Epithelial cell of proximal tubule (primary cell): ENCODE results near the gene FAM78B. TPM values are rescaled to one million over a fixed set of nuclear protein-coding genes. Genes with fewer than 3 reads are reported as not detected.

Experiments used
- DNase-seq: peaks from one replicate; pipeline ENCODE4 v3.0.0-alpha.2; 2011; ENCODE audit warnings: low read depth
- H3K4me3 ChIP-seq: 2 replicates; pipeline ENCODE4 v1.5.1; 2011; ENCODE audit warnings: low read depth, mild to moderate bottlenecking, low read length
- CTCF ChIP-seq: conservative IDR thresholded peaks from 2 replicates; pipeline ENCODE4 v1.5.1; 2012; ENCODE audit warnings: low read depth, mild to moderate bottlenecking, low read length
- total RNA-seq: library from RNA; depleted of rRNA; stranded (reverse); fragments of >200 nt; gene quantifications from 2 replicates; pipeline ENCODE4 v1.2.3, GENCODE V29; 2015

The FAM78B gene
- total RNA-seq, 1 donor from 2014 or later: not detected

- no peak for DNase-seq
Observed at GRCh38 chr1:166136699-166137401, 30.0 kb downstream of the FAM78B start.

GRCh38 chr1:166136222-166136621 lies 30.6 kb downstream of the FAM78B start:
- DNase-seq: no peak
- TF ChIP-seq CTCF: no peak
- no peak overlapping the region for H3K4me3 ChIP-seq

More at GRCh38 chr1:166136699-166137401, 30.0 kb downstream of the FAM78B start:
- no peak for TF ChIP-seq CTCF
- H3K4me3 ChIP-seq: no peak overlapping the region

- TF ChIP-seq CTCF: no peak
- DNase-seq: no peak
- H3K4me3 ChIP-seq: no peak overlapping the region
Observed at GRCh38 chr1:166133857-166134256, 32.9 kb downstream of the FAM78B start.

GRCh38 chr1:166133276-166133841 lies 33.4 kb downstream of the FAM78B start:
- TF ChIP-seq CTCF: peak; percentile 66
- no peak for DNase-seq
- no peak overlapping the region for H3K4me3 ChIP-seq

- no peak overlapping the region for H3K4me3 ChIP-seq
- no peak for TF ChIP-seq CTCF
- DNase-seq: no peak
Observed at GRCh38 chr1:166132496-166132895, 34.3 kb downstream of the FAM78B start.

GRCh38 chr1:166129006-166129405 lies 37.8 kb downstream of the FAM78B start:
- no peak for DNase-seq
- TF ChIP-seq CTCF: no peak
- no peak overlapping the region for H3K4me3 ChIP-seq

GRCh38 chr1:166128195-166128594 lies 38.6 kb downstream of the FAM78B start:
- H3K4me3 ChIP-seq: no peak overlapping the region
- TF ChIP-seq CTCF: no peak
- DNase-seq: no peak
